GM19395 (cell line): Measurements from ENCODE around the gene NFATC1.

Experiments
- ATAC-seq: cut with Tn5 transposase; IDR thresholded peaks from one replicate; pipeline ENCODE4 v1.9.1; 2021; ENCODE audit warnings: mild to moderate bottlenecking, moderate library complexity; ENCODE audit not compliant: unreplicated experiment

Gene NFATC1

DNA sequence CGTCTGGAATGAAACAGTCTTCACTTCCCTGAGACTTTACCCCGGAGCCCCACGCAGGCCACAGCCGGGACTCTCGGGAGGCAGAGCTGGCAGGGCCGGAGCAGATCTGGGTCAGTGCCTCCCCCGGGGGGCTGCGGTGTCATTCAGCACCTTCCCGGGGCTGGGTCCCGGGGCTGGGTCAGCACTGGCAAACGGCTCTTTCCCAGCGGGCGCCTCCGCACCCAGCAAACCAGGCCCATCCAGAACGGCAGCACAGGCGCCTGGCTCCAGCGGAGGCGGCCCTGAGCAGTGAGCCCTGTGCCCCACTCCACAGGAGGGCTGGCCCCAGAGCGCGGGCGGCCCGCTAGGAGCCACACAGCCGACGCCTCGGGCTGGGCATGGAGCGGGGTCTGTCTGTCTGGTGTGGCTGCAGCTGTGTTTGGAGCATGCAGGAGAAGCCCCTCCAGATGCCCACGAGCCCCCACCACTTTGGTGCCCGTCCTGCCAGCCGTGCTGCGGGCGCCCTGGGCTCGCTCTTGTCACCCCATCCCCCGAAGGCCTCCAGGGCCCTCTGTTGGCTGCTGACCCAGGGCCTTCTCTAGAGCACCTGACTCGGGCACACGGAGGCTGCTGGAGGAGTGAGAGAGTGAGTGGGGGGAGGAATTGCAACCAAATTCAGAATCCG lies 151.8 kb downstream of the NFATC1 start:
- ATAC-seq = no peak

DNA sequence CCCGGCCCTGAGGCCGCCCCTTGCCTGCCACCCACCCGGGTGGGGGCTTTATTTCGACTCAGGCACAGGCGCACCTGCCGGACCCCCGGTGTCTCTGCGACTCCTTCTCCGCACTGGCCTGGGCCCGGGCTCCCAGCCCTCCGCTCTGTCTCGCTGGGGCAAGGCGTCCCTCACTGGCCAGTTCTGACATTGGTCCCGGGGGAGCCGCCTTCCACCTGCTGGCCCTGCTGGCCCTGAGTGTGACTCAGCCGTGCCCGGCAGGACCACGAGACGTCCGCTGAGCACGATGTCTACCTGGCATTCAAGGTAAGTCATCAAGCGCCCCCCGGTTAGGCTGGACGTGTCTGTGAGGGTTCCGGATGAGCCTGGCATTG lies 152.3 kb downstream of the NFATC1 start:
- no peak for ATAC-seq

DNA sequence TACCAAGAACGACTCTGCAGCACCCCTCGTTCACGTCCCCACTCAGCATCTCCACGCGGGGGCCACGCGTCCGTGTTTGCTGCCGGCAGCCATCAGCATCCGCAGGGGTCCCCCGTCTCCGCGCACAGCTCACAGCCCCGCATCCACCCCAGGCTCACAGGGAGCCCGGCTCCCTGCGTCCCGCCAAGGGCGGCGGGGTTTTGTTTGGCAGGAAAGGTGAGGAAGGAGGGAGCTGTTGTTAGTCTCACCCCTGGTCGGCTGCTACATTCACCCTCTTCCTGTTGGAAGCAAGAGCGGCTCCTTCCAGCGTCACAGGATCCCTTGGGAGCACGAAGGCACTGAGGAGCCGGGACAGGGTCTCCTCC lies 152.9 kb downstream of the NFATC1 start:
- ATAC-seq = no peak

DNA sequence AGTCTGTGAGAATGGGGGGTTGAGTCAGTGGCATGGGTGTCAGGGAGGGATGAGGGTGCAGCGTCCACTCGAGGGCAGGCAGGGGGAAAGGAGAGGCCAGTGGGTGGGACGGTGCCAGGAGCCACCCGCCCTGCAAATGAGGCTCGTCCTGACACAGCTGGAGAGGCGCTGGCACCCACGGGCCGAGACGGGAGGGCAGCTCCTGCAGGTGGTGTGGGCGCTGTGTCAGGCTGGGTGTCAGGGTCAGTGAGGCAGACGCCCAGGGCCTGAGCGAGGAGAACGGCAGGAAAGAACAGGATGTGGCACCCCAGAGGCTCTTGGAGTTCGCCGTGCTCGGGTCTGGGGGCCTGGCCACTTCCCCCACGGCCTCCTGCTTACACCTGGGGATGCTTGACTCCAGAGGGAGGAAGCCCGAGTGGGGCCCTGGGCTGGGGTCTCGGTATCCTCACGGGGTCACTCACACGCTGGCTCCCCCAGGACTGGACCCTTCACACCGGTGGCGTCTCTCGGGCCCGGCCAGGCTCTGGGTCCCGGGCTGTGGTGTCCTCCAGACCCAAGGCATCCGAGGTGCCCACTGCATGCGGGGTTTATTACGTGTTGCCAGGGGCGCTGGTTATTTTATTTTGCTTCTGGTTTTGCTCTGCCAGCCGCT lies 153.4 kb downstream of the NFATC1 start:
- no peak for ATAC-seq

DNA sequence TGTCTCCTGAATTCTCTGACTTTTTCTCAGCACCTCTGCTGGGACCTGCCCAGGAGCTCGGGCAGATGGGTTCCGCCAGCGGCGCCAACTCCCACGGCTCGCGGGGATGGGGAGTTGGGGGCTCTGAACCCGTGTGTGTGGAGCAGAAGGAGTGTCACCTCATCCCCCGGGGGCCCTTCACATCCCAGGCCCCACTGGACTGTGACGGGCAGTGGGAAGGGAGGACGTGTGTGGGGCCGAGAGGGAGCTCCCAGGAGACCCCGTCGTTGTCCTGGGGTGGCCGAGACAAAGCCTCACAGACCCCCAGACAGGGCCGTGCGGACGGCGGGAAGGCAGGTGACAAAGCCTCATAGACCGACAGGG lies 153.9 kb downstream of the NFATC1 start:
- ATAC-seq = no peak

DNA sequence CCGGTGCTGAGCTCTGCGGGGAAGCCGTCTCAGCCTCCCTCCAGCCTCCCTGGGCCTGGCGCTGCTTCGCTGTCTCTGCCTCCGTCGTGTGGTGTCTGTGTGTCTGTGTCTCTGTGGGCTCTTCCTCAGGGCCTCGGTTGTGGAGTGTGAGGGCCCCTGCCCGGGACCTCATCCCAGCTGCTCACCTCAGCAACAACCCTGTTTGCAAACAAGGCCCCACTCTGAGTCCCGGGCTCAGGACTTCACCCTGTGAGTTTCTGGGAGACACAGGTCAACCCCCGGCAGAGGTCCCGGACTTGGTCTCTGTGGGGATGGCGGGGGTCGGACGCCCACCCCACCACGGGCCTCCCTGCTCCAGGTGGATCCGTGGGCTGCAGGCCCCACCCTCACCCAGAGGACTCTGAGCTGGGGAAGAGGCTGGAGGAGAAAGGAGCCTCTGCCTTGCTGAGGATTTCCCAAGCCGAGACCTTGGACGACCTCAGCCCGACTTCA lies 156.5 kb downstream of the NFATC1 start:
- ATAC-seq = no peak

DNA sequence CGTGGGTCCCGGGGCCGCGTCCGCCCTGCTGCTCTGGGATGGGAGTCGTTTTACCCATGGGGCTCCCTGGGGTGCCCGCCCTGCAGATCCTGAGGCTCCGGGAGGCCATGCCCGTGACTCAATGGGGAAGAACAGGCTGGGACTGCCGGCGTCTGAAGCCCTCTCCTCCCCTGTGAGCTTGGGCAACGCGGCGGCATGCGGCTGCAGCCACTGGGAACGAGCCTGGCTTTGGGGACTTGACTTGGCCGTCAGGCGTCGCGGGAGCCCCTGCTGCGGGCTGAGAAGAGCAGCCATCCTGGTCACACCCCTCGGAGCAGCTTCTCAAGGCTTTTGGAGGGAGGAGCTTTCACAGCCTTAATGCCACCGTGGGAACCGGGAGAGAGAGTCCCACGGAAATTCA lies 157.0 kb downstream of the NFATC1 start:
- ATAC-seq = no peak

DNA sequence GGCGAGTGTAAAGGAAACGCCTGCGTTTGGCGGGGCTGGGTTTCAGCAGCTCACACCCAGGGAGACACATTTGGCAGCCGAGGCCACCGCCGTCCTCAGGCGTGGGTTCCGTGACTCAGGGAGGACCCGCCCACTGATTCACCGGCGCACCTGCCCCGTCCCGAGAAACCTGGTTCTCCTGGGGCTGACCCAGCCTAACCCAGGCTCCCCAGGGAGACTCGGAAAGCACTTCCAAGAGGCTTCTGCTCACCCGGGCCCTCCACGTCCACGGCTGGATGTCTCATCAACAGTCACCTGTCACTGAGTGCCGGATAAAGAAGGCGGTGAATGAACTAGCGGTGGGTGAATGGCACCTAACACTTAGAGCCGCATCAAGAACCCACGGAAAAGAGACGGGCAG lies 157.4 kb downstream of the NFATC1 start:
- no peak for ATAC-seq

DNA sequence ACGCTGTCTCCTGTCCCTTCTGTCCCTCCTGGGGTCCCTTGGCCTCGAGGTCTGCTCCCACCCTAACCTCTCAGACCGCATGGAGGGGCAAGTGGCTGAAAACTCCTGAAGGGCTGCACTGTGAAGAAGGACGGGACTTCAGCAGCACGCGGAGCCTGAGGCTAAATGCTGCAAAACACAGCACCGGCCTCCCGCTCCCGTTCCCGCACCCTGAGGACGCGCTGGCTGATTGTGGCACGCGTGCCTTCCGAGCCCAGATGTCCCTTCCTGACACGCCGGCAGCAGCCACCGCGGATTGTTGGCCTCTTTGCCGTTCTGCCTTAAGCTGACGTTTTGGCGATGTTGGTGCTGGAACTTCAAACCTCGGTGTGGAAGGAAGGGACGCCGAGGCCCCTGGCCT lies 158.0 kb downstream of the NFATC1 start:
- no peak for ATAC-seq

DNA sequence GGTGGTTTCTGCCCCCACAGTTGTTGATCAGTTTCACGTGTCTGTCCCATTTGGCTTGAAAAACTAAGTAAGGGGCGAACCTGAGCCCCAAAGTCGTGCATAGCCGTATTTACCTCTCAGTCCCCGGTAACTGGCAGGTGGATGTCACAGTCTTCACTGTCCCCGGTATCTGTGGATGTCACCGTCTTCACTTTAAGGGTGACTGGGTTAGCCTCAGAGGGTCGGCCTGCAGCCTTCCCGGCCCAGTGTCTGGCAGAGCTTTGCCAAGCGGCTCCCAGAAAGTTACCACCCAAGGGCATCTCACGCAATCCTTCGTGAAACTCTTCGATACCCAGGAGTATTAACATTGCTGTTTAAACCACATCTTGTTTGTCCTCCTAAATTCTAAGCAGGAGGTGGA lies 158.6 kb downstream of the NFATC1 start:
- no peak for ATAC-seq

DNA sequence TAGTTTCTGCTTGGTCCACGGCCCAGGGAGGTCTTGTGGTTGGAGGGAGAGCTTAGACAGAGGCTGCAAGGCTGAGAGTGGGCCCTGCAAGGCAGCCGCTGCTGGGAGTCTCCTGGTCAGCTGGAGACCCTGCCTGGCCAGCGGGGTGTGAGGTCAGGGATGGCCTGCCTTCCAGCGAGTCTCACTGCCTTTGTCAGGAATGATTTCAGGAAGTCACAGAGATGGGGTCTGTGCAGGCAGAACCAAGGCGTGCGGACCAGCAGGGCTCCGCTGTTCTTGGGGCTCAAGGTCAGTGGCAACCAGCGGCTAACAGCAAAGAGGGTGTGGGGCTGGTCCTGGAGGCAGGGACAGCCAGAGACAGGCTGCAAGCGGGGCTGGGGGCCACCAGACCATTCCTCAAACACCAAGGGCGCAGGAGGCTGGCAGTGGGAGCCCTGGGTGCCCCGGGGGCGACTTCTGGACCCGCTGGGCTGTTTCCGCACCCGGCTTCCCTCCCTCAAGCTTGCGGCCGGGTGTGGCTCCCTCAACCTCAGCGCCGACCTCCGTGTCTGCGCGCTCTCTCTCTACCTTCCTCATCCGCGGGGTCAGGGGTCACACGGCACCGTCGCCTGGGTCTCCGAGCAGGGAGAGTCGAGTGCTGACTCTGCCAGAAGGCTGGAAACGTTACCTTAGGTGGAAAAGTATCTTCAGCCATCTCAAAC lies 159.4 kb downstream of the NFATC1 start:
- ATAC-seq = no peak

DNA sequence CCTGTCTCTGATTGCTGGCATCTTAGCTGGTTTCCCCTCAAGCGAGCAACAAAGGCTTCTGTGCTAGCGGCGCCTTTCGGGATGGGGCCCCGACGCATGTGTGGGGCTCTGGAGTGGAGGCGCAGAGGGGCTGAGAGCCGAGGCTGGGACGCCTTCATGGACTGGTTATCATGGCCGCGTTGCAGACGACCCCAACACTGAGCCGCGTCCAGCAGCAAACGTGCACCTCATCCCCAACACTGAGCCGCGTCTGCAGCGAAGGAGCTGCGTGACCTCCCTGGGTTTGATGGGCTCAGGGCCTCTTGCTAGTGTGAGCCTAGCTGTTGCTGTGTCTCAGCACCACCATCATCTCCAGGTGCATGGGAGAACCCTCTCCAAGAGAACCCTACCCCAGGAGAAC lies 160.2 kb downstream of the NFATC1 start:
- ATAC-seq = no peak

DNA sequence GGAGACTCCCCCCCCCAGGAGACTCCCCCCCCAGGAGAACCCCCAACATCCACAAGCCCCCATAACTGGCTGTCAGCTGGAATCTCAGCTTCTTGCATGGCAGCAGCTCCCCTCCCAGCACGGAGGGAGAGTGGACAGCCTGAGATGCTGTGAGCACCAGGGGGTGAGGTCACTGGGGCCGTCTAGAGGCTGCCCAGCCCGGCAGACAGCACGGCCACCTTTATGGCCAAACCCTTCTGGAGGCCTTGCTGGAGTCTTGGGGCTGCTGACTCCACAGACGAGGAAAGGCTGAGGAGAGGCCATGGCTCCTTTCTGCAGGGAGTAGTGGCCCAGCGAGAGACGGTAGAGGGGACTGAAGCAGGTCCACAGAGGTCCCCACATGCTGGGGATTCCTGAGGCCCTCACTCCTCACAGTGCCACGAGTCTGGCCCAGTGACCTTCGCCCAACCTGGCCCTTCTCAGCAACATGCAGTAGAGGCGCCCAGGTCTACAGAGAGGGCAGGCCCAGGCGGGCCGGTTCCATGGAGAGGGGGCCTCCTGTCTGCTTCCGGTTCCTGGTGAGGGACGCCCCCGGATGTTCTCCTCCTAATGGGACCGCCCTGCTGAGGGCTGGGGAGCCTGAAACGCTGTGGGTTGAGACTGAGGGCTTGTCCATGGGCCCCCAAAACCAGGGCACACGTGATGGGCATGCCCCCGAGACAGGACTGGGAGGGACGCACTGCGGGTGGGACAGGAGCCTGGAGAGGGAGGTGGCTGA lies 161.3 kb downstream of the NFATC1 start:
- no peak for ATAC-seq

DNA sequence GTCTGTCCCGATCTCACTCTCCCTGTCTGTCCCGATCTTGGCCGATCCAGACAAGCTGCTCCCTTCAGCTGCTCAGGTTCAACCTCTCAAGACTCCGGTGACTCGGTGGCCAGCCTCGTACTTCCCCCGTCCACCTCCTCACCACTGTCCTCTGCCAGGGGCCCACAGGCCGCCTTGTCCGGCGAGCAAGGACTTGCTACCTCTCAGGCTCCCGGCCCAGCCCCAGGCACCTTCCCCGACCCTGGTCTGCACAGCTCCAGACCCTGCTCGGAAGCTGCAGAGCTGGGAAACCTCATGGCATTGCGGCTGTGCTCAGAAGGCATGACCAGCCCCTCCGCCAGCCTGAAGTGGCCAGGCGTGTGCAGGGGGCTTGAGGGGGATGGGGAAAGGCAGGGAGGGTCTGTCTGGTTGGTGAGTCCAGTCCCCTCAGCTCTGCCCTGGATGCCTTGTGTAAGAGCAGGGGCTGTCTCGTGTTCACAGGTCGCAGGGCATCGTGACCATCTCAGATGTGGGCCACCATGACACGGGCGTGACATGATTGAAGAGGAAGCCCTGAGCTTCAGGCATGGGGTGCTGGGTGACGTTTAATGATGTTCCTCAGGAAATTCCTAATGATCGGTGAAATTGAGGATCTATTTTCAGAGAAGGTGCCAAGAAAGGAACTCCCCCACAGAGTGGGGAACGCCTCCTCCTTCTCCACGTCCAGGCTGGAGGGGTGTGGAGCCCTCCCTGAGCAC lies 162.6 kb downstream of the NFATC1 start:
- ATAC-seq = no peak

DNA sequence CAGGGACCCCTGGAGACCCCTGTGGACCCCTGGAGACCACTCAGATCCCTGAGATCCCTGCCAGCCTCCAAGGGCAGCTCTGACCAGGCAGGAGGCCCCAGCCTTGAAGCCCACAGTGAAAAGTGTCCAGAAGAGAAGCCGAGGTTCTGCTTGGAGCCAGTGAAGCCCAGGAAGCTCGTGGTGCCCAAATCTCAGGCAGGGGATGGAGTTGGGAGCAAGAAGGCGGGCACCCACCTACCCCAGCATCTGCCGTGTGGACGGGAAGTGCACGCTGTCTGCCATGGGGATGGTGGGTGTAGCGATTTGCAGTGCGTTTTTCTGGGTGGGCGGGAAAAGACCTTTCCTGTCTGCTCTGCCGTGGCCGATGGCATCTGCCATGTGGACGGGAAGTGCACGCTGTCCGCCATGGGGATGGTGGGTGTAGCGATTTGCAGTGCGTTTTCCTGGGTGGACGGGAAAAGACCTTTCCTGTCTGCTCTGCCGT lies 163.2 kb downstream of the NFATC1 start:
- ATAC-seq = no peak

DNA sequence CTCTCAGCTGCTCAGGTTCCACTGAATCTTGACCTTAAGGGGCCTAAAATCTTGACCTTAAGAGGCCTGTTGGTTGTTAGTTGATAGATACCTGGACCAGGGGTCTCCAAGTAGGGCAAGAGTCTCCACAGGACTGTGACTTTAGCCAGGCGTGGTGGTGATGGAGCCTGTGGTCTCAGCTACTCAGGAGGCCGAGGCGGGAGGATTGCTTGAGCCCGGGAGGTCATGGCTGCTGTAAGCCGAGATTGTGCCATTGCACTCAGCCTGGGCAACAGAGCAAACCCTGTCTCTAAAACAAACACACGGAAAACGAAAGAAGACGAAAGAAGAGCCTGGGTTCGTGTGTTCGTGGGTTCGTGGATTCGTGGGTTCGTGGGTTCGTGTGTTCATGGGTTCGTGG lies 163.7 kb downstream of the NFATC1 start:
- ATAC-seq = no peak

DNA sequence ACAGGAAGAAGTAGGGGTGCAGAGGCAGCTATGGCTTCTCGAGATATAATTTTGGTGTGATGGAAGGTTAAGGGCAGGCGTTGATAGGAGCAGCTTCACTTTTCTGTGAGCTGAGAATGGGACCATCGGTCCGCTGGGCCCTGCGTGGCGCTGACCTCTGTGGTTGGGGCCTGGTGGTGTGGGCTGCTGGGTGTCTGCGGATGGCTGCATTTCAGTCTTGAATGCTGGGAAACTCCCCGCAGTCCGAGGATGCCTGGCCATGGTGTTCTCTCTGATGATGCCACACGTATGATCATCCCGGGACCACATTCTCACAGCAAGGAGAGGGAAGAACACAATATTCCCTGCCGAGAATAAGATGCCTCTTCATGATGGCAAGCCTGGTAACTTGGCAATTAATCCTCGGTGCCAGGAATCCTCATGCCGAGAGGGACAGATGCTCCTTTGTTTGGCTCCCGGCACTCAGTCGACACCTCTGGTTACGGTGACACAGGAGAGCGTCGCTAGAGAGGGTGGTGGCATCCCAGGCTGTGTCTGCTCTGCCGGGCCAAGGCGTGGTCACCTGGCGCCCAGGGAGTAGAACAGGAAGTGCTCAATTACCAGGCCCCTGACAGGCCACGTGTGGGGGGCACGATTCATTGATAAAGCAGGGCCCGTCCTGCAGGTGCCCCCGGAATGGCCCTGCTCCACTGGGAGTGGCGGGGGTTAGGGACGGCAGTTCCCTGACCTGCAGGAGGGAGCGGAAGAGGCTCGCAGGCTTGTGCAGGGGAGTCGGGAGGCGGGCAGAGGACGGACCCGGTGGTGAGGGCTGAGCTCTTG lies 164.5 kb downstream of the NFATC1 start:
- no peak for ATAC-seq

DNA sequence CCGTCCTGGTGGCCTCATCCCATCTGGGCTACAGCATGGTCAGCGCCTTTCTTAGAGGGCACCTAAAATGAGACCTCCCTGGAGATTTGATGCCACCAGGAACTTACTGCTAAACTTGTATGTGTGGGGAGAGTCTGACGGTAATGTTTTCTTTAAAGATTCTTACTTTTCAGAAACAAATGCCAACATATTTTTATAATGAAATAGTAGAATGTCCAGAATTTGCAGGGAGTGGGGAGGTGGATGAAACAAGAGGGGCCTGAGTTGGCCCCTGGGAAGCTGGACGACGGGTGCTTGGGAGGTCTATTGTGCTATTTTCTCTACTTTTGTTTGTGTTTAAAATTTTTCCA lies 165.1 kb downstream of the NFATC1 start:
- no peak for ATAC-seq

DNA sequence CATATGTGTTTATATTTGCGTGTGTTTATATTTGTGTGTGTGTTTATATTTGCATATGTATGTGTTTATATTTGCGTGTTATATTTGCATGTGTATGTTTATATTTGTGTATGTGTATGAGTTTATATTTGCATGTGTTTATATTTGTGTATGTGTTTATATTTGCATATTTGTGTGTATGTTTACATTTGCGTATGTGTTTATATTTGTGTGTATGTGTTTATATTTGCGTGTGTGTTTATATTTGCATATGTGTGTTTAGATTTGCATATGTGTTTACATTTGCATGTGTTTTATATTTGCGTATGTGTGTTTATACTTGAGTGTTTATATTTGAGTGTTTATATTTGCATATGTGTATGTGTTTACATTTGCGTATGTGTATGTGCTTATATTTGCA lies 168.2 kb downstream of the NFATC1 start:
- no peak for ATAC-seq

DNA sequence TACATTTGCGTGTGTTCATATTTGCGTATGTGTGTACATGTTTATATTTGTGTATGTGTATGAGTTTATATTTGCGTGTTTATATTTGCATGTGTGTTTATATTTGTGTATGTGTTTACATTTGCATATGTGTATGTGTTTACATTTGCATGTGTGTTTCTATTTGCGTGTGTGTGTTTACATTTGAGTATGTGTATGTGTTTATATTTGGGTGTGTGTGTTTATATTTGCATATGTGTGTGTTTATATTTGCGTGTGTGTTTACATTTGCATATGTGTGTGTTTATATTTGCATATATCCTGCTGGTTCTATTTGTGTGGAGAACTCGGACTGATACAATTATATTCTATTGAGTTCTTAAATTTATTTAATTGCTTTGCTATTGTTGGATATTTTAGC lies 168.7 kb downstream of the NFATC1 start:
- ATAC-seq = no peak
